ENCODE results near the gene NRCAM.
"Not testable (repeated sequence)": the region's sequence is repeated elsewhere in the genome, so short reads cannot be mapped to it uniquely, and the experiment has no call there.

The NRCAM gene

DNA sequence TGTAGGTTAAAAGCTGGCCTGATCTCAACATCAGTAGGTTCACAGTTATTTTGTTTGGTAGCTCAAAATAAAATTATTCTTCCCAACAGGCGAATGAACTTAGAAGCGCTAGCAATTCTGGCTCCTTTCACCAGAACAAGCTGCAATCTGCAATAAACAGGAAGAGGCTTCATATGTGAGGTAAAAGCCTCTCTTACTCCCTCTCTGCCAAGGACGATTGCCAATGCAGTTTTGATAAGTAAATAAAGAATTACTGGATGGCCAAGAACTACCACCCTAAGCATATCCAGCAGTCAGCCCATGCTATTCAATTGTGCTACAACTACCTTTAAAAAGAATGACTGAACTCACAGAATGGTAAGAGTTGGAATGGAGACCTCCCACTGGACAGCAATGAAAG lies 176.1 kb downstream of the NRCAM start:
- no peak for DNase-seq (ENCODE audit: low spot score)

DNA sequence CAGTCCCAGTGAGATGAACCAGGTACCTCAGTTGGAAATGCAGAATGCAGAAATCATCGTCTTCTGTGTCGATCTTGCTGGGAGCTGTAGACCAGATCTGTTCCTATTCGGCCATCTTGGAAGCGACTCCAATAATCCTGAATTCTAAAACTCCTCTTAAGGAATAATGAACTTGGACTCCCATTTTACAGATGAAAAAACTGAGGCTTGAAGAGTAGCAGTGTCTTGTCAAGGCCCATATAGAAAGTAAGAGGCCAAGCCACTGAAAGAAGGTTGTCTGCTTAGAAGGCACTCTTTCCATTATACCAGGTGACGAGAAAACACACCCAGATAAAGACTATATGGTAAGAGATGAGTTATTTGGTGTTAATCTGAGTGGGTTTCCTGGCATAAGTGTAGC lies 177.5 kb downstream of the NRCAM start:
- no peak for DNase-seq (ENCODE audit: low spot score)

DNA sequence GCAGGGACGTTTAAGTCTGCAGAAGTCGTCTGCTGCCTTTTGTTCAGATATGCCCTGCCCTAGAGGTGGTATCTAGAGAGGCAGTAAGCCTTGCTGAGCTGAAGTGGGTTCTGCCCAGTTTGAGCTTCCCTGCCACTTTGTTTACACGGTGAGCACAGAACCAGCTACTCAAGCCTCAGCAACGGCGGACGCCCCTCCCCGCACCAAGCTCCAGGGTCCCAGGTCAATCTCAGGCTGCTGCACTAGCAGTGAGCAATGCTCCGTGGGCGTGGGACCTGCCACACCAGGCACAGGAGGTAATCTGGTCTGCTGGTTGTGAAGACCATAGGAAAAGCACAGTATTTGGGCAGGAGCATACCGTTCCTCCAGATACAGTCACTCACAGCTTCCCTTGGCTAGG lies 178.0 kb downstream of the NRCAM start:
- no peak for DNase-seq (ENCODE audit: low spot score)

DNA sequence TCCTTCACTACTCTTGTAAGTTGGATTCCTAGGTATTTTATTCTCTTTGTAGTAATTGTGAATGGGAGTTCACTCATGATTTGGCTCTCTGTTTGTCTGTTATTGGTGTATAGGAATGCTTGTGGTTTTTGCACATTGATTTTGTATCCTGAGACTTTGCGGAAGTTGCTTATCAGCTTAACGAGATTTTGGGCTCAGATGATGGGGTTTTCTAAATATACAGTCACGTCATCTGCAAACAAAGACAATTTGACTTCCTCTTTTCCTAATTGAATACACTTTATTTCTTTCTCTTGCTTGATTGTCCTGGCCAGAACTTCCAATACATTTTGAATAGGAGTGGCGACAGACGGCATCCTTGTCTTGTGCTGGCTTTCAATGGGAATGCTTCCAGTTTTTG lies 181.8 kb downstream of the NRCAM start:
- DNase-seq (ENCODE audit: low spot score) = not testable (repeated sequence)

DNA sequence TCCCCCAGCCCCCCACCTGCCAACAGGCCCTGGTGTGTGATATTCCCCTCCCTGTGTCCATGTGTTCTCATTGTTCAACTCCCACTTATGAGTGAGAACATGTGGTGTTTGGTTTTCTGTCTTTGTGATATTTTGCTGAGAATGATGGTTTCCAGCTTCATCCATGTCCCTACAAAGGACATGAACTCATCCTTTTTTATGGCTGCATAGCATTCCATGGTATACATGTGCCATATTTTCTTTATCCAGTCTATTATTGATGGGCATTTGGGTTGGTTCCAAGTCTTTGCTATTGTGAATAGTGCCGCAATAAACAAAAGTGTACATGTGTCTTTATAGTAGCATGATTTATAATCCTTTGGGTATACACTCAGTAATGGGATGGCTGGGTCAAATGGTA lies 183.3 kb downstream of the NRCAM start:
- not testable (repeated sequence) for DNase-seq (ENCODE audit: low spot score)

DNA sequence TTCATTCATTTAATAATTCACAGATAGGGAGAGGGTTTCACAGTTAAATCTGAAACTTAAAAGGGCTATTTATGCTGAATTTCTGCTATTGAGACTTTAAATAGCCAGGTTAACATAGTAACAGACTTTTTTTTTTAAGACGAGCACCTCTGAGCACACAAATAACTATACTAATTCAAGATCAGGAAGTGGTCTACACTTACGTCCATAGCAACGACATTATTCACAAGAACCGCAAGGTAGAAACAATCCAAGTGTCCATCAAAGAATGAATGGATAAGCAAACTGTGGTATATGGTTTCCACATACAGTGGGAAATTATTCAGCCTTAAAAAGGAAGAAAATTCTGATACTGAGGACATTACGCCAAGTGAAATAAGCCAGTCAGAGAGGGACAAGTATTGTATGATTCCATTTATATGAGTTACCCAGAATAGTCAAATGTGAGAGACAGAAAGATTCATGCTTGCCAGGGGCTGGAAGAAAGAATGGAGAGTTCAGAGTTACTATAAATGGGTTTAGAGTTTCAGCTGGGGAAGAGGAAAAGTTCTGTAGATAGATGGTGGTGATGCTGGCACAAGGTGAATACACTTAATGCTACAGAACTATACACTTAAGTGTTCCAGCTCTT lies 185.7 kb downstream of the NRCAM start:
- peak; percentile 38 for DNase-seq (ENCODE audit: low spot score)

DNA sequence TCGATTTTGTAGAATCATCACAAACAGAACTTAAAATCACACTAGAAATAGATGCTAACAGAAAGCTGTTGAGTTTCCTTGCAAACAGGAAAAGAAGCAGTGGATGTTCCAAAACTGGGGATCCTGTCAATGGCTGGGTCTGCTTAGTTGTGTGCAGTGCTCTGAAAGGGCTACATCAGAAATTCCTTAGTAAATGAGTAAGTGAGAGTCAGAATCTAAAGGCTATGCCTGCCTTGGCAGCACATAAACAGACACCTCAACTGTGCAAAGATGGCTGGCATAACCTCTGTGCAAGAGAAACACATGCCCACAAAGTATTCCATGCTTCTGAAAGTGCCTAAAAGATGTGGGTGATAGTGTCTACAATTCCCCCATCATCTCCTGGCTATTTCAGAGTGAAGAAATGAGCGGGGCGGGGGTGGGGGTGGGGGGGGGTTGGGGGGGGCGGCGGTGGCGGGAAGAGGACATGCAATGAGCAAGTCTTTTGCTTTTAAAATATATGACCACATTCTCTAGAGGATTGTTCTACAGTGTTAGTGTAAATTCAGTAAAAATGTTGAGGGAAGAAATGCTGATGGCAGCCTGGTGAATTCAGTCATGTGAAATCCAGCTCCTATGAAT lies 187.9 kb downstream of the NRCAM start:
- no peak for DNase-seq (ENCODE audit: low spot score)

DNA sequence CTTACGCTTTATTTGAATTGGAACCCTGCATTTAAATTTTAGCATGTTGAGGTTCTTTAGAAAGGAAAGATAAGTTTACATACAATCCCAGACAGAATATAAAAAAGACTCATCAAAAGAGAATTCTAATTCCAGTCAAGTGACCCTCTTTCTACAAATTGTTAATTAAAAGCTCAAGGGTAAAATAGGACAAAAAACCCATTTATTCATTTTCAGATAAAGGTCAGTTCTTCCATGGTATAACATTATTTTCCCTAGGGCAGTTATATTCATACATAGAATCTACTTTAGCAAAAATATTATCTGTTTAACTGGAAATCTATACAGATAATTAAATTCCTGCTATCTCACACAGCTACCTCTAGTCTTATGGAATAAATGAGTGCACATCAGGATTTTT lies 188.6 kb downstream of the NRCAM start:
- no peak for DNase-seq (ENCODE audit: low spot score)

DNA sequence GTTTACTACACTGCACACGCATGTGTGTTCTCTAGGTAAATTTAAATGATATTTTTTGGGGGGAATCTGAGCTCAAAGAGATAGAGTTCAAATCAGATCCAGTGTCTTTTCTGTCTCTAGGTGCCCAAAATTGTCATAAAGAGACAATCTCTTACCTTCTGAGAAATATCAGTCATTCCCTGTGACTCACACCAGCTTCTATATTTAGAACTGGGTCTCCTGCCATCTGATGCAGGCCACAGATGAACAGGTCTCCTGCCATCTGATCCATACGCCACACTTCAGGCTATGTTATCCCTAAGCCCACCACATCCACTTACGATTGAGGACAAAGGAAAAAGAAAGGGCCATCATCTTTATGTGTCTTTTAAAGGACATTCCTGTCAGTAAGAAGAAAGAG lies 189.7 kb downstream of the NRCAM start:
- no peak for DNase-seq (ENCODE audit: low spot score)

DNA sequence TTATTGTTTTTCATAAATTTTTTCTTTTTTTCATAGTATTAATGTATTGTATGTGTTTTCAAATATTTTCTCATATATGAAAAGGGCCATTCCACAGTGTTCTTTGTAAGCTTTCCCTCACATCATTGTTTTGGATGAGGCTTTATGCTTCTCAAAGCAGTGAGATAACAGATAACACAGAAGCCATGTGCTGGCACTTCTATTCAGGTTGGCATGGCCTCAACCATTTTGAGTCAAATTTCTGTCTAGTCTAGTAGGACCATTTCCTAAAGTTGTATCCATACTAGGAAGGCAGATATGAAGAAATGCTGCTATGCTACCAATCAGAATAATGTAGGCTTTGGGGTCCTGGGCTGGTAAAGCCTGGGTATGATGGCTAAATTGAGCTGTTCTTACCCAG lies 190.2 kb downstream of the NRCAM start:
- DNase-seq (ENCODE audit: low spot score) = no peak

DNA sequence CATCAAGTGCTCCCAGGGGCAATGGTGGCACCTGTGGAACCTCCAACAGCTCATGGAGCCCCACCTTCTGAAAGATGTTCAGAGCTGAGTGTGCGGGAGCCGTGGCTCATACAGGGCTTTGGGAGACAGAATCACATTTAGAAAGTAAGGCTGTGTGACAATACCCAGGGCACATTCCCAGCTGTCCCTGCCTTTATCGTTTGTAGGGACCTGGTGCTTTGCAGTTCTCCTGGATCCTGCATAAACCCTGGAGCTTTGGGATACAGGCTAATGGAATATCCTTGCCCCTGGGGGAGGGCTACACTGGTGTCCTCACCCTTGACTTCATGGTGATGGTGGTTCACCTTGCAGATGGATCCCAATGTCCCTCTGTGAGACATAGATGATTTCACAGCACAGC lies 191.2 kb downstream of the NRCAM start:
- DNase-seq (ENCODE audit: low spot score) = no peak

DNA sequence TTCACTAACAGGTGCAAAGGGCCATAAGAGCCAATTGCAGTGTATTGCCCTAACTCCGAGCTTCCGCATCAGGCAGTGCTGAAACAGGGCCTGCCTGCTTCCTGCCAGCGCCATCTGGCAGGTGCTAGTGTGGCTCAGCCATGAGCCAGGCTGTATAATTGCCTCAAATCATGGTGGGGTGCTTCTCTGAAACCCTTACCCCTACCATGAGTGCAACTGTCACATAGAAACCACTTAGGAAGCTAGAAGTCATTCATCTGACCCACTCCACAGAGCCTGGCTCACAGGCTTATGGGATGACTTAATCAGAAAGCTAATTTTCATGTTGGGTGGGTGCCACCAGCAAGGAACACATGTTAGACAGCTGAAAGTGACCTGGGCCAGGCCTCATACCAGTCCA lies 192.8 kb downstream of the NRCAM start:
- peak; percentile 49 for DNase-seq (ENCODE audit: low spot score)

DNA sequence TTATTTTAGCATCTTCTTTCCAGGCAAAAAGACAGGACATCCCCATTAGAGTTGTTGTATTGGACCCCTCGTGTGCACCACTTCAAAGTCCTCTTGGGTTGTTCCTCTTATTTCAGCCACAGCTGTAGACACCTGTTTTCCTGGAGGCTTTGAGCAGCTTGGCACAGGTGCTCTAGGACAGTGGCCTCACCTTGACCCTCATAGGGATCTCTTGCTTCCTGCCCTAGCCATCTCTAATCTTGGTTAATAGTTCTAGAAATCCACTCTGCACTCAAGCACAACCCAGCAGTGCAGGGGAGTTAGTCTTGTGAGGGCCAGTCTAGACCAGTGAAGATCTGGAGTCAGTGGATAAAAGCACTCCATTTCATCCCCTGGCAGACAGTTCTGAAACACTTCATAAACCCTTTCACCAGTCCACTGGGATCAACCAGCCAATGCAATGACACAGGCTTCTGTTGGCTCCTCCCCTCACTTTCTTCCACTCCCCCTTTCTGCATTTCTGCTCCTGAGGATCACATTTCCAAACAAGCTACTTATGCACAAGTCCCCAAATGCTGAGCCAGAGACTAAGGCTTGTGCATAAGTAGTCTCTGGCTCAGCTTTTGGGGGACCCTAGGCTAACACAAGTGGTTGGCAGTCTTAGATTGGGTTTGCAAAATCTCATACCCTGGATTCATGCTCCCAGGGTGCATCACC lies 194.5 kb downstream of the NRCAM start:
- DNase-seq (ENCODE audit: low spot score) = no peak

DNA sequence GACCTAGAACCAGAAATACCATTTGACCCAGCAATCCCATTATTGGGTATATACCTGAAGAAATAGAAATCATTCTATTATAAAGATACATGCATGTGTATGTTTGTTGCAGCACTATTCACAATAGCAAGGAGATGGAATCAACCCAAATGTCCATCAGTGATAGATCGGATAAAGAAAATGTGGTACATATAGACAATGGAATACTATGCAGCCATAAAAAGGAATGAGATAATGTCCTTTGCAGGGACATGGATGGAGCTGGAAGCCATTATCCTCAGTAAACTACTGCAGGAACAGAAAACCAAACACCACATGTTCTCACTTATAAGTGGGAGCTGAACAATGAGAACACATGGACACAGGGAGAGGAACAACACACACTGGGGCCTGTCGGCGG lies 196.8 kb downstream of the NRCAM start:
- DNase-seq (ENCODE audit: low spot score) = not testable (repeated sequence)

DNA sequence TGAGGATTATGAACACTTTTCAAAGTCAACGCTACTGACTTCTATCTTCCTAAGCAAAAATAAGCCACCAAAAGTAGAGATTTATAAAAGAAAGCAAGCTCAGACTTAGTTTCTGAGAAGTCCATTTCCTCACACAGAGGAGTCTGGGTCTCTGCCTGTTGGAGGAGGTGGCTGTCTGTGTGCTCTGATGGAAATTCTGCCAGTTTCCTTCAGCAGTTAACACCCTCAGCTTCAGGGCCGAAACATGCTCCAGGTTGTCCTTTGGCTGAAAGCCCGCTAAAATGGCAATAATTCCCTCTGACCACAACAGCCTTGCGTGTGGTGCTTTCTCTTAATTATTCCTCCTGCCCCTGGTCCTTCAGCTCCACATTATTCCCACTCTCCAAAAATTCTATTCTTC lies 198.3 kb downstream of the NRCAM start:
- no peak for DNase-seq (ENCODE audit: low spot score)

DNA sequence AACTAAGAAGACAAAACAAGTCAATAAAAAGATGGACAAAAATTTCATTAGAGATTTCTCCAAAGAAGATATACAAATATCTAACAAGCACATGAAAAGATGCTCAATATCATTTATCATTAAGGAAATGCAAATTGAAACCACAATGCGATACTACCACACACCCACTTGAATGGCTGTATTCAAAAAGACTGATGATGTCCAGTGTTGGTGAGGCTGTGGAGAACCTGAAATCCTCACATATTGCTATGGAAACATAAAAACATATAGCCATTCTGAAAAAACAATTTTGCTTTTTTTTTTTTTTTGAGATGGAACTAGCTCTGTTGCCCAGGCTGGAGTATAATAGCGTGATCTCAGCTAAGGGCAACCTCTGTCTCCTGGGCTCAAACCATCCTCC lies 202.0 kb downstream of the NRCAM start:
- DNase-seq (ENCODE audit: low spot score) = no peak

DNA sequence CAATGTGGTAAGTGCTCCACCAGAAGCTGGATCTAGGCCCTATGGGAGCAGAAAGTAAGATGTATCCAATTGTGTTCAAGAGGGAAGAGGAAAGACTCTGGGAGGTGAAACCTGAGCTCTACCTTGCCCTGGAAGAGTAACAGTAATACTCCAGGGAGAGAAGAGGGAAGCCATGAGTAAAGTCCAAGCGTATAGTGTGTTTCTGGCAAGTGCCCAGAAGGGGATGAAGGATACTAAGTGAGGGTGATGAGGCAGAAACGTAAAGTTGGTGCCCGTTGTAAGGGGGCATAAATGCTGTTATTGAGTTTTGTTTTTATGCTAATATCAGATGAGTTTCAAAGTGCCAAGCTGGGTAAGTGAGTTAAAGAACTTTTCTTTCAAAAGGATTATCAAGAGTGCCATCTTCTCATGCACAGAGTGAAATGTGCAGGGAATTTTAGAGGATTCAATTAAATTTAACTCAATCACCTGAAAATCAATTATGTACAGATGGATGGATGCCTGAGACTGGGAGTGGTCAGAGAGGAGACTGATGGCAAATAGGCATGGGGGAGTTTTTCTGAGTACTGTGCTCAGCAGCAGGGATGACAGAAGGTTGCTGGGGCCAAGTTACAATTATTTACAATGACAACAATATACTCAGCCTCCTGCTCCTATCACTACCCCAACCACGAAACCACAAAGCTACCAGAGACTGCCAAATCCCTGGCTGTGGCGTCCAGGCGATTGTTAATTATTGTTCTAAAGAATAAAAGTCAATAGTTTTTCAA lies 202.8 kb downstream of the NRCAM start:
- DNase-seq (ENCODE audit: low spot score) = no peak

DNA sequence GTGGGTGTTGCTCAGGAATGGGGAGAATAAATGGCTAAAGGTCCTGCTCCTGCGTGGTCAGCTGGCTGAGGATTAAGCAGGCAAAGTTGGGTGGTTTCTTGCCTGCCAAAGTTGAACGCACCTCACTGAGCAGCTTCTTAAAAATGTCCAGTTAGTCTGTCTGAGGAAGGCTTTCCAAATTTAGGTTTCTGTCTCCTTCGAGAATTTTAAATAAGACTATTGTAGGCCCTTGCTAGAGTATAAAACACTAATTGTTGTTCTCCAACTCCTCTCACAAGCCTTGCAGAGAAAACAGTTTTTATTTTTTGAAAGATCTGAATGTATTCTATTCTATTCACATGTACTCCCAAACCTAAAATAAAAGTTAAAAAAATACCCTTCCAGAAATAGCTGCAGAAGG lies 204.1 kb downstream of the NRCAM start:
- no peak for DNase-seq (ENCODE audit: low spot score)

DNA sequence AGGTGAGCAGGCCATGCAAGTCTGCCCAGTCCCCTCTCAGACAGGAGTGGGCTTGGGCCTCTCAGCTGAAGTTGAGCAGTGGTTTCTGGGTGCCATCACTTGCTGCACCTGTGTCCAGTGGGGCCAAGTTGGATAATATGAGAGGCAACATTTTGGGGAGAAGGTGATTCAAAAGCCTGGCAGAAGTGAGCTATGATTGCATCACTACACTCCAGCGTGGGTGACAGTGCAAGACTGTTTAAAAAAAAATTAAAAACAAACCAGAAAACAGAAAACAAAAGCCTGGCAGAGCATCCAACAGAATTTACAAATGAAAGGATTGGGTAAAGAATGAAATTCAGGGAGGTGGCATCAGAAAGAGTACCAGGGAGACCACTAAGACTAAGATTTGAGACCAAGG lies 204.5 kb downstream of the NRCAM start:
- no peak for DNase-seq (ENCODE audit: low spot score)

DNA sequence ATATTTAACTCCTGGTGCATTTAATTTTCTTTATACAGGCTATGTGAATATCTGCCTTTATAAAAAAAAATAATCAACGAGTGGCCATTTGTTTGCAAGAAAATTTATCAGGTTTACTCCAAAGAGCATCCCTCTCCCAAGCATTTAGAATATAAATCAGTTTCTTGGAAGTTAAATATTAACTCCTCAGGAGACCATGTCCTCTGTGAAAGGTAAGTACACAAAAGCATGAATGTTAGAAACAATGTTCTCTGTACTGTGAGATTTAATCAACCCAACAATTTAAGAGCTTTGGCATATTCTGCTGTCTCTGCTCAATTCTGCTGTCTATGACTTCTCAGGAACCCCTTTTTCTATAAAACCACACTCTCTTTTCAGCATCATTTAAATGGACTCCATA lies 206.8 kb downstream of the NRCAM start:
- no peak for DNase-seq (ENCODE audit: low spot score)

DNA sequence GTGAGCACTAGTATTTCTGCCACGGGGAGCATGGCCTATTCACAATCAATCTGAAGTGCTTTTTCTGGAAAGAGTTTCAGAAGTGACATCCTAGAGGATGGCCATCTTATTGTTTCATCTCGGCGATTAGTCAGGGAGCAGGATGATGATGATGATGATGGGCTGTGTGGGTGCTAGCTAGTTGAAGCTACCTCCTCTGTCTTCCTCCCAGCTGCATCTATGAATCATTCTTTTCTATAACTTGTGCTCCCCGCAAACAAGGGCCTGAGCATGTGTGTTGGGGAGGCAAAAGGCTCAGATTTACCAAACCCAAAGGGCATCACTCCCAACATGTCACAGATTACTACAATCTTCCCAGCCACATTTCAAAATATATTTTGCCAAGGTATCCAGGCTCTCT lies 207.4 kb downstream of the NRCAM start:
- DNase-seq (ENCODE audit: low spot score) = no peak

DNA sequence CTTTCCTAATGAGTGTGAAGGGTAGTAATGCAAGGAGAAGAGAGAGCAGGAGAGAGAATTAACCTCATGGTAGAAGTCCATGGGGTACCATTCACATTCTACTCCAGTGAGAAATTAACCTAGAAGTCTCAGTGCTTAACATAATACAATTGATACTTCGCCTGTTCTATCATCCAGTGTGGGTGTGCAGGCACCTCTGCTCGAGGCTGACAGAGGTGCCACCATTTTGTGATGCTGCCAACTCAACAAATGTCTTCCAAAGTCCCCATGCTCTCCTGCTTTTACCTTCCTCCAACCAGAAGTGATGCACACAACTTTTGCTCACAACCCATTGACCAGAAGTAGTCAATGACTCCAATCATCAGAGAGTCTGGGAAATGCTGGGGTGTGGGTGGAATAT lies 207.8 kb downstream of the NRCAM start:
- no peak for DNase-seq (ENCODE audit: low spot score)

DNA sequence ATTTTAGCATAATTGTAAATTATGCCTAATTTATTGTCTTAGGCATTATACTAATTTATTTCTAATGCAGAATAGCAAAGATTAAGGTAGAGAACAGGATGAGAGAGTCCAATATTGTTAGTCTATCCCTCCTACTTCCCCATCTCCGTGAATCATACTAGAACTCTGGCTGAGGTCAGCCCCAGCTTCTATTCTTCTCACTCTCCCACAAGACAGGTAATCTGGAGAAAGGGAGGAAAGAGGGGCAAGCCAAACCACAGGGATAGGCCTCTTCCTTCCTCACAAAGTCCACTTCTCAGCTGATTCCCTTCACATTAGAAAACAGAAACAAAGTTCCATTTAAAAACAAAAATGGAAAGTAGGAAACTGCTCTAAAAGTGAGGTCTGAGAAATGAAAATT lies 208.6 kb downstream of the NRCAM start:
- DNase-seq (ENCODE audit: low spot score) = no peak

Data from NAMALWA (cell line).